Upper lobe of right lung (tissue), 1 donor: ENCODE measurements around the gene DMAC2. TPM values are rescaled to one million over a fixed set of nuclear protein-coding genes. Genes with fewer than 3 reads are reported as not detected.

Experiments
- ATAC-seq: fragments of 200-7000 bp; cut with Tn5 transposase; one replicate; pipeline ENCODE4 v1.9.1; 2020; ENCODE audit warnings: mild to moderate bottlenecking, moderate library complexity
- DNase-seq: peaks from one replicate; pipeline ENCODE4 v3.0.0-alpha.2; 2020
- H3K27ac ChIP-seq: fragments of 200-600 bp; one replicate; pipeline ENCODE4 v1.8.0; 2022
- H3K27me3 ChIP-seq: fragments of 200-600 bp; one replicate; pipeline ENCODE4 v1.8.0; 2022; ENCODE audit warnings: mild to moderate bottlenecking
- H3K36me3 ChIP-seq: fragments of 200-600 bp; one replicate; pipeline ENCODE4 v1.8.0; 2022
- H3K4me1 ChIP-seq: fragments of 200-600 bp; one replicate; pipeline ENCODE4 v1.8.0; 2022
- H3K4me3 ChIP-seq: fragments of 200-600 bp; one replicate; pipeline ENCODE4 v1.8.0; 2022; ENCODE audit warnings: mild to moderate bottlenecking
- H3K9me3 ChIP-seq: fragments of 200-600 bp; one replicate; pipeline ENCODE4 v1.8.0; 2022
- CTCF ChIP-seq: fragments of 200-600 bp; IDR thresholded peaks from one replicate; pipeline ENCODE4 v1.8.0; 2022; ENCODE audit warnings: antibody characterized with exemption
- intact Hi-C: fragments of 100-400 bp; cut with DNase I; formaldehyde crosslinking; loops from one replicate; pipeline ENCODE4 v1.11.0; 2022
- total RNA-seq: library from RNA; stranded (reverse); fragmentation: NEBNext Ultra II Directional; extraction: Animal tissue kit (Norgen Biotek cat#: 25700); gene quantifications from one replicate; pipeline ENCODE4 v1.2.1, GENCODE V29; 2021
- donor health status: DM: no; HTN: yes; CAD: no; lungs with severe emphysema.

The DMAC2 gene
- total RNA-seq, 1 donor from 2014 or later, result 54.9 TPM

GRCh38 chr19:41449079-41449864, 9.6 kb upstream of the DMAC2 start:
- Histone ChIP-seq H3K9me3 (no peaks in the 10 kb centered on the region), H3K4me1 (no peaks in the 10 kb centered on the region), H3K36me3 (no peaks in the 10 kb centered on the region), H3K27ac (no peak overlapping the region), H3K27me3 (no peaks in the 10 kb centered on the region), H3K4me3 (peak overlapping the region; percentile 6)
- TF ChIP-seq CTCF, result peak; percentile 100
- intact Hi-C loops, result loop anchor here (10.0 kb wide), 1 partner anchor 126 kb away; the partner anchor contains the start of gene CEACAM21
- peak; percentile 86 for DNase-seq
- ATAC-seq, result peak; percentile 98

- Histone ChIP-seq H3K27me3 (no peaks in the 10 kb centered on the region), H3K36me3 (no peaks in the 10 kb centered on the region), H3K27ac (peak overlapping the region; percentile 60), H3K4me3 (peak overlapping the region; percentile 32), H3K9me3 (no peaks in the 10 kb centered on the region), H3K4me1 (no peaks in the 10 kb centered on the region)
- DNase-seq (no peak), ATAC-seq (no peak)
- TF ChIP-seq CTCF, result no peak
- intact Hi-C loops, result loop anchor here (10.0 kb wide), 1 partner anchor 127 kb away; the partner anchor contains the start of gene CEACAM21
Measured at GRCh38 chr19:41447732-41448332, 8.1 kb upstream of the DMAC2 start.

GRCh38 chr19:41445575-41445974, 5.9 kb upstream of the DMAC2 start:
- no peak for DNase-seq
- no peak for ATAC-seq
- TF ChIP-seq CTCF, result no peak
- Histone ChIP-seq H3K36me3 (no peaks in the 10 kb centered on the region), H3K27me3 (no peaks in the 10 kb centered on the region), H3K4me1 (no peaks in the 10 kb centered on the region), H3K27ac (no peak overlapping the region), H3K9me3 (no peaks in the 10 kb centered on the region), H3K4me3 (no peak overlapping the region)
- intact Hi-C loops, result loop anchor here (10.0 kb wide), 1 partner anchor 129 kb away; the partner anchor contains the start of gene CEACAM21

GRCh38 chr19:41443813-41444455, 4.2 kb upstream of the DMAC2 start:
- DNase-seq, result peak; percentile 54
- Histone ChIP-seq H3K4me1 (peaks cover 3% of the 10 kb centered on the region), H3K27ac (no peak overlapping the region), H3K4me3 (no peak overlapping the region), H3K27me3 (no peaks in the 10 kb centered on the region), H3K36me3 (no peaks in the 10 kb centered on the region), H3K9me3 (no peaks in the 10 kb centered on the region)
- intact Hi-C loops, result loop anchor here (10.0 kb wide), 1 partner anchor 131 kb away; the partner anchor contains the start of gene CEACAM21
- no peak for ATAC-seq
- TF ChIP-seq CTCF, result no peak

- no peaks in the 10 kb centered on the region for H3K9me3 ChIP-seq
- H3K4me3 ChIP-seq, result no peak within 1 kb of the TSS
- no peak within 1 kb of the TSS for H3K27ac ChIP-seq
- TF ChIP-seq CTCF, result no peak
- intact Hi-C loops, result loop anchor here (10.0 kb wide), 1 partner anchor 132 kb away; the partner anchor contains the start of gene CEACAM21
- H3K4me1 ChIP-seq, result peaks cover 5% of the 10 kb centered on the region
- no peaks in the 10 kb centered on the region for H3K36me3 ChIP-seq
- no peaks in the 10 kb centered on the region for H3K27me3 ChIP-seq
- peak; percentile 58 for DNase-seq
- no peak for ATAC-seq
Measured at GRCh38 chr19:41442473-41443355, 3.0 kb upstream of the DMAC2 start, which contains the start of gene ERICH4. TSS of gene ERICH4 (plus strand) at chr19:41443156. CDS start at chr19:41443170, 14 bp downstream.
